Astrocyte of the cerebellum (primary cell): ENCODE measurements around the gene WIZ.

Source experiments
- DNase-seq: peaks from one replicate; pipeline ENCODE4 v3.0.0-alpha.2; 2011; ENCODE audit warnings: low read depth
- H3K4me3 ChIP-seq: 2 replicates; pipeline ENCODE4 v1.5.1; 2011; ENCODE audit warnings: mild to moderate bottlenecking, low read depth, low read length, moderate library complexity
- in situ Hi-C: cut with HindIII; loops from 2 replicates; pipeline ENCODE4 v1.10.0; 2017; ENCODE audit warnings: low sequenced_read_pairs
- TF ChIP-seq, protein P1 (sequence below): IDR thresholded peaks from 2 replicates; pipeline ENCODE4 v1.5.1; 2012; ENCODE audit warnings: low read length, low read depth, moderate library complexity, mild to moderate bottlenecking; ENCODE audit errors: missing control alignments

Gene WIZ

DNA sequence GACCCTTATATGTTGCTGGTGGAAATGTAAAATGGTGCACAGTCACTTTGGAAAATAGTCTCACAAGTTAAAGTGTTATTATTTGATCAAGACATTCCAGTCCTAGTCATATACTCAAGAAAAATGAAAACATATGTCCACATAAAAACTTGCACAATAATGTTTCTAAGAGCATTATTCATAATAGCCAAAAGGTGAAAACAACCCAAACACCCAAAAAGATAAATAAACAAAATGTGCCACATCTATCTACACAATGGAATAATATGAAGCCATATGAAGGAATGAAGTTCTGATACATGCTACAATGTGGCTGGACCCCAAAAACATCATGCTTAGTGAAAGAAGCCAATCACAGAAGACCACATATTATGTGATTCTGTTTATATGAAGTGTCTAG, 55.8 kb downstream of the WIZ start:
- in situ Hi-C loops = no loop called here
- TF ChIP-seq, protein P1, sequence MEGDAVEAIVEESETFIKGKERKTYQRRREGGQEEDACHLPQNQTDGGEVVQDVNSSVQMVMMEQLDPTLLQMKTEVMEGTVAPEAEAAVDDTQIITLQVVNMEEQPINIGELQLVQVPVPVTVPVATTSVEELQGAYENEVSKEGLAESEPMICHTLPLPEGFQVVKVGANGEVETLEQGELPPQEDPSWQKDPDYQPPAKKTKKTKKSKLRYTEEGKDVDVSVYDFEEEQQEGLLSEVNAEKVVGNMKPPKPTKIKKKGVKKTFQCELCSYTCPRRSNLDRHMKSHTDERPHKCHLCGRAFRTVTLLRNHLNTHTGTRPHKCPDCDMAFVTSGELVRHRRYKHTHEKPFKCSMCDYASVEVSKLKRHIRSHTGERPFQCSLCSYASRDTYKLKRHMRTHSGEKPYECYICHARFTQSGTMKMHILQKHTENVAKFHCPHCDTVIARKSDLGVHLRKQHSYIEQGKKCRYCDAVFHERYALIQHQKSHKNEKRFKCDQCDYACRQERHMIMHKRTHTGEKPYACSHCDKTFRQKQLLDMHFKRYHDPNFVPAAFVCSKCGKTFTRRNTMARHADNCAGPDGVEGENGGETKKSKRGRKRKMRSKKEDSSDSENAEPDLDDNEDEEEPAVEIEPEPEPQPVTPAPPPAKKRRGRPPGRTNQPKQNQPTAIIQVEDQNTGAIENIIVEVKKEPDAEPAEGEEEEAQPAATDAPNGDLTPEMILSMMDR = no peak
- H3K4me3 ChIP-seq = no peak overlapping the region
- DNase-seq = no peak

DNA sequence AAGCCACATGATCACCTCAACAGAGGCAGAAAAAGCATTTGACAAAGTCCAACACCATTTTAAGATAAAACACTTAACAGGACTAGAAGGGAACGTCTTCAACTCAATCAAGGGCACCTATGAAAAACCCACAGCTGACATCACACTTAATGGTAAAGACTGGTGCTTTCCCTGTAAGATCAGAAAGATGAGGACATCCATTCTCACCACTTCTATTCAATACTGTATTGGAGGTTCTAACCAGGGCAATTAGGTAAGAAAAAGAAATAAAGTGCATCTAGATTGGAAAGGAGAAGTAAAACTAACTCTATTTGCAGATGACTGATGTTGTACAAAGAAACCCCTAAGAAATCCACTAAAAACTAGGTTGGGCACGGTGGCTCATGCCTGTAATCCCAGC, 58.9 kb downstream of the WIZ start:
- no peak overlapping the region for H3K4me3 ChIP-seq
- in situ Hi-C loops = no loop called here
- no peak for DNase-seq
- TF ChIP-seq, protein P1 = no peak

DNA sequence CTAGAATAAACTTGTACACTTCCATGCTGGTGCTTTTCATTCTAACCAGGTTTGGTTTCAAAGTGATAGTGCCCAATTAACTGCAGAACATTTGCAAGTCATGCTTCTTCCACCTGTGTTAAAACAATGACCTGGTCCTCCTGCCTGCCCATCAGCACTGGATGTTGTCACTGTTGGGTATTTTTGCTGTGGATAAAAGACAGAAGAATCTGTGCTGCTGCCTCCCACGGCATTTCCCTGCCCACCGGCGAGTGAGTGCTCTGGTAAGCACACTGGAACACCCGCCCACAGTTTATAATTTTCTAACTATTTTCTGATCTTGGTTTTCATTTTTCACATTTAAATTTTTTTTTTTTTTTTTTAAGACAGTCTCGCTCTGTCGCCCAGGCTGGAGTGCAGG, 67.9 kb downstream of the WIZ start:
- no peak for DNase-seq
- no peak overlapping the region for H3K4me3 ChIP-seq
- TF ChIP-seq, protein P1 = no peak
- in situ Hi-C loops = no loop called here

DNA sequence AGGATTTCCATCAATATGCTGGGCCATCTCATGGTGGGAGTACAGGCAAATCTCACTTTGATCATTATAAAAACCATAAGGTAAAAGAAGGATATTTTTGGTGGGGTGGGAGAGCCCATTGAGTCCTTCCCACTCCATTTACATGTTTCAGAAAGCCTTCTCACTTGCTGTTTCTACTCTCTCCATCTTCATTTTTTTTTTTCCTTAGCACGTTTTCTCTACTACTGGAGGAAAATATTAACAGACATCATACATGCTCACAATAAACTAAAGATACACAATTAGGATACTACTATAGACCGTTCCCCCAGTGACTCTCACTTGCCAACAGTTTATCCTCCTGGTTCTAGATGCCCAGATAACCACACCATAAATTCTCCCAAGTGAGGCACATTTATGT, 68.3 kb downstream of the WIZ start:
- DNase-seq = no peak
- in situ Hi-C loops = no loop called here
- TF ChIP-seq, protein P1 = no peak
- no peak overlapping the region for H3K4me3 ChIP-seq

DNA sequence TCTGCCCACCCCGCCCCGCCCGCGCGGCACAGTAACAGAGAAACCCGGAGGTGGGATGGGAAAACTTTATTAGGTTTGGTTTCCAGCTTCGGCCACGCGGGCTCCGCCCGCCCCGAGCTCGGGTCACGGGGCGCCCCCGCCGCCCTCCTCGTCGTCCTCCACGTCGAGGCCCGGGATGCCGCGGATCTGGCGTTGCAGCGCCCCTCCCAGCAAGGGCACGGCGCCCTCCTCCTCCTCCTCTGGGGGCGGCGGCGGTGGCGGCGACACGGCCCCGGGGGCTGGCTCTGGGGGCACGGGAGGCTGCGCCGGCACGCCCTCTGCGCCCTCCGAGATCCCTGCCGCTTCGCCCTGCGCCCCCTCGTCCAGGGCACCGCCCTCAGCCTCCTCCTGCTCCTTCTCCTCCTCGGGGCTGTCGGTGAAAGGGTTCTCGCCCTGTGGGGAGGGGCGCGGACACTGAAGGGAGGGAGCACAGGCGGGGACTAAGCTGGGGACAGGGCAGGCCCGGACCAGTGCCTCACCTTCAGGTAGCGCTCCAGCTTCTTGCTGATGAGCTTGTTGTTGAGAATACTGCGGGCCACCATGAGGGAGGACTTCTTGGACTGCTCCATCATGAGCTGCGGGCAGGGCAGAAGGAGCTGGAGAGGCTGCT, 69.6 kb downstream of the WIZ start:
- TF ChIP-seq, protein P1 = no peak
- peak overlapping the region; percentile 97 for H3K4me3 ChIP-seq
- DNase-seq = no peak
- in situ Hi-C loops = loop anchor here (5.0 kb wide), 1 partner anchor 53 kb away; no protein-coding TSS in a partner anchor

DNA sequence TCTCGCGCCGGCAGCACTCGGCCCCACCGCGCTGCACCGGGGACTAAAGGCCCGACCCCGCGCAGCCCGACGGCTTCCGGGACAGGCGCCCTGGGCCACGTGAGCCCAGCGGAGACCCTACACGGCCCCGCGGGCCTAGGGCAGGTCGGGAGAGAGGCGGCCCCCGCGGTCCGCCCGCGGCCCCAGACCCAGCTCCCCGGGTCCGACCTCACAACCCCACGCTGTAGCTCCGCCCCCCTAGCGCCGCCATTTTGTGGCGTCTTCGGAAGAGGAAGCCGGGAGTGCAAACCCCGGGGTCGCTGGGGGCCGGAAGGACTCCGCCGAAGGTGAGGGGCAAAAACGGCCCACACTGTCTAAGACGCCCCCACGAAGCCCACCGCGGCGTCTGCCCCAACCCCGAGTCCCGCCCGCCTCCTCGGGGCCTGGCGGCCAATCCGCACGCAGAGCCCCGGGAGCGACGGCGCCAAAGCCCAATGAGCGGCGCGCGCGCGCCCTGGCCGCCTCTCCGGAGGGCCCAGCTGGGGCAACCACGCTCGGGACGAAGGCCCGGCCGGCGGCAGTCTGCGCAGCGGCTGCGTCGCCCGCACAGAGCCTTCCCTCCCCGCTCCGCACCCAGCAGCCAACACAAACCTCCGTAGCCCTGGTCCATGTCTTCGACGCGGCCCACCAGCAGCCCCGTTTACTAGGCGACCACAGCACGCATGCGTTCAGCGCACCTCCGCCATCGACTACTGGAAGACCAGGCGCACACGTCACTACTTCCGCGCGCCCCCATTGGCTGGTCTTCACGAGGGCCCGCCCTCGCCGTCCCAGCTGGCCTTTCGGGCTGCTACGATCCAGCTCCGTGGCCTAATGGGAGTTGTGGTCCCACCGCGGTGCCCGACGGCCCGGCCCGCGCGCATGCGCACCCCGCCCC, 70.4 kb downstream of the WIZ start, which contains the start of gene AKAP8:
Gene AKAP8 (minus strand): TSS at position 705 of the 916 bp plus-strand sequence. CDS start 56 bp downstream, at position 649.
- TF ChIP-seq, protein P1 = no peak
- in situ Hi-C loops = loop anchor here (5.0 kb wide), 1 partner anchor 52 kb away; no protein-coding TSS in a partner anchor
- peak within 1 kb of the TSS; percentile 97 for H3K4me3 ChIP-seq
- peak; percentile 96 for DNase-seq
